ENCODE results near the gene SGCB. TPM values are rescaled to one million over a fixed set of nuclear protein-coding genes. Genes with fewer than 3 reads are reported as not detected.
"Not testable (repeated sequence)": the region's sequence is repeated elsewhere in the genome, so short reads cannot be mapped to it uniquely, and the experiment has no call there.

The SGCB gene
- 74.6 TPM for total RNA-seq
- long read RNA-seq, full-length matches to known transcripts, result 272 of 310 reads
- long read RNA-seq, partial matches to known transcripts, result 16 of 310 reads
- long read RNA-seq, other reads (novel, unspliced or antisense), result 22 of 310 reads

DNA sequence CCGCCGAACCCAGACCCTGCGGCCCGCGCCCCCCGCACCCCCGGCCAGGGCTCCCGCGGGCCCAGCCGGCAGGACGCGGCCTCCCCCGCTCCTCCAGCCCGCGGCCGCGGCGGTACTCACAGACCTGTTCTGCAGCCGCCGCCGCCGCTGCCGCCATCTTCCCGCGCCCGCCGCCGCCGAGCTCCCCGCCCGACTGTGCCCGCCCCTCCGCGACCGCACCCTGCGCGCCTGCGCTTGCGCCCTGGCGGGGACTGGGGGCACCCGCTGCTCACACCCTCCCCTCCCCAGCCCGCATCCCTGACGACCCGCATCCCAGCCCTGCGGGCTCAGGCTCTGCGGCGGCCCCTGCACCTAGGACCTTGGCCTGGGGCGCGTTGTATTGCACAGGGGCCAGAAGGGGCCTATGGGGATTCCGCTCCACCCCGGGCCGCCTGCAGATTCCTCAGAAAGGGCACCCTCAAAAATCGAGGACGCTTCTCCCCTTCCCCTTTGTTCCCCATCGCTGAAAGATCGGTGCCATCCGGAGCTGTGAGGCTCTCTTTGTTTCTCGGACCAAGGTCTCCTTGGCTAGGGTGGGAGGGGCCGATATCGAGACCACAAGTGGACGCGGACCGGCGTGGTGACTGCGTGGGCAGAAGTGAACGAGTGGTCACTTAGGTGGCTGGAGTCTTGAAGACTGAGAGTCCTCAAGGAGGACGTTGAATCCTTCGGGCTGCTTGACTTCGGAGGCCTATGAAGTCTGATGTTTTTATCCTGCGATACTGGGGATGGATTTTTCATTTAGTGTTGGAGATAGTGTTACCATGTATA lies at the start of gene SGCB:
Gene SGCB (minus strand): TSS at position 197 of the 810 bp plus-strand sequence. CDS start 40 bp downstream, at position 157.
- ATAC-seq (ENCODE audit: poor library complexity) (peak; percentile 94), DNase-seq (peak; percentile 79)
- intact Hi-C loops (cut with DNase I), result loop anchor here (10.0 kb wide), 1 partner anchor 194 kb away; the partner anchor contains the start of gene DCUN1D4

DNA sequence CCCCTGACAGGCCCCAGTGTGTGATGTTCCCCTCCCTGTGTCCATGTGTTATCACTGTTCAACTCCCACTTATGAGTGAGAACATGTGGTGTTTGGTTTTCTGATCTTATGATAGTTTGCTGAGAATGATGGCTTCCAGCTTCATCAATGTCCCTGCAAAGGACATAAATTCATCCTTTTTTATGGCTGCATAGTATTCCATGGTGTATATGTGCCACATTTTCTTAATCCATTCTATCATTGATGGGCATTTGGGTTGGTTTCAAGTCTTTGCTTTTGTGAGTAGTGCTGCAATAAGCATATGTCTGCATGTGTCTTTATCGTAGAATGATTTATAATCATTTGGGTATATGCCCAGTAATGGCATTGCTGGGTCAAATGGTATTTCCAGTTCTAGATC lies 48.3 kb upstream of the SGCB start:
- ATAC-seq (ENCODE audit: poor library complexity); intact Hi-C loops (cut with DNase I); DNase-seq: not testable (repeated sequence)

DNA sequence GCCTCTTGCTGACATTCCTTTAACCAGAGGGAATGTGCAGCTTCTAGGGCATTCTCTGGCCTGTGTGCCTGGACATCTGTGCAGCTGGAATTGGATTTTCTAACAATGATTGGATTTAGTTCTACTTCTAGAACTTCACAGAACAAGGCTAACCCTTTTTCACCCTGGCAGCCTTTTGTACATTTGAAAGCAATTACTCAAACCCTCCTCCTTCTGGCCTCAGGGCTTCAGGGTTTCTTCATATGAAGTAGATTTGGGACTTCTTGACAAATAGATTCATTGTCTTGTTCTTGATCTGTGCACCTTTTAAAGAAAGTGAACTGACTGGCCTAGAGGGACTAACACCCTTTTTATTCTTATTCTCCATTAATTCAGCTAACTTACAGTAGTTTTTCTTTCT lies 43.1 kb upstream of the SGCB start:
- ATAC-seq (ENCODE audit: poor library complexity) (no peak), DNase-seq (no peak)
- intact Hi-C loops (cut with DNase I), result no loop called here

- DNase-seq (no peak), ATAC-seq (ENCODE audit: poor library complexity) (no peak)
- intact Hi-C loops (cut with DNase I), result no loop called here
Measured at GRCh38 chr4:52079659-52080058, 41.6 kb upstream of the SGCB start.

DNA sequence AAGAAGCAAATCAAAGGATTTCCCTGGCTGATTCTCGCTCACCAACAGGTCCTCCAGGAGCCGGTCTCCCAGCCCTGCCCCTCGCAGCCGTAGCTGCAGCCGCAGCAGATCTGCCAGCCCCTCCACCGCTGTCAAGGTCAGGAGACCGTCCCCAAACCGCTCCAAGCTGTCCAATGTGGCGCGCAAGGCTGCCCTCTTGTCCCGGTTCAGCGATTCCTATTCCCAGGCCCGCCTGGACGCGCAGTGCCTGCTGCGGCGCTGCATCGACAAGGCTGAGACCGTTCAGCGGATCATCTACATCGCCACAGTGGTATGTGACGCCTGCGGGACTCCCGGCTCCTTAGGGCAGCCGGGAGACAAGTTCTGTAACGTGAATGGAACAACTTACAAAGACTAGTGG lies 38.6 kb upstream of the SGCB start:
- intact Hi-C loops (cut with DNase I), result no loop called here
- DNase-seq (peak; percentile 54), ATAC-seq (ENCODE audit: poor library complexity) (peak; percentile 56)

- DNase-seq (no peak), ATAC-seq (ENCODE audit: poor library complexity) (no peak)
- intact Hi-C loops (cut with DNase I), result no loop called here
Measured at GRCh38 chr4:52071791-52072546, 33.9 kb upstream of the SGCB start.

DNA sequence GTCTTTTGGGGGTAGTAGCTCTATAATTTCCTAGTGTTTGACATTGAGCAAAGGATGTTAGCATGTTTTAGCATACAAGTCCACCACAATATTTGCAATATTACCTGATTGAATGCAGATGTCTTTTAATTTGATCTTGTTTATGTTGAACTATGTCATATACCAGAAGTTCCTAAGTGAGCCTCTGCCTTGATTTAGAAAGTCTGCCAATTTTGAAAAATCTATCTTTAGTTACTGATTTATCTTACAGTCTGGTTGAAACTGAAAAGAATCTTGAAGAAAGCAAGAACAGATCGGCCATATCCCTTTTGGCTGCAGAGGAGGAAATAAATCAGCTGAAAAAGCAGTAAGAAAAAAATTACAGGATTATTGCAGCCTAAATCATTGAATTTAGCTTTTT lies 31.5 kb upstream of the SGCB start:
- ATAC-seq (ENCODE audit: poor library complexity), result no peak
- DNase-seq, result no peak
- intact Hi-C loops (cut with DNase I), result no loop called here

DNA sequence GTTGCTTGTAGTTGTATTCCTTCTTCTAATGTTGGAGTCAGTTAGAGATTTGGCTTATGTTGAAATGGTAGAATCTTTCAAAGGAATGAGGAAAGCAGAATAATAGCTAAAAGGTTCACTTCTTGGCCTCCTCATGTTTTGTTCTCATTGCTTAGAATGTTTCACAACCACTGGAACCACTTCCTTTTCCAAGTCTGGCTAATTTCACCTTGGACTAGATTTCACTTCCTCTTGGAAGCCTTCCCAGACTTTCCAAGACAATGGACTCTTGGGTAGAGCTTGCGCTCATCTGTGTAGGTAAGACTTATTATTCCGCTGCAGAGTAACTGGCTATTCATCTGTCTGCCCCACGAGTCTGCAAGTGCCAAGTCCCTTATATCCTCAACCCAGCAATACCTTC lies 21.3 kb upstream of the SGCB start:
- intact Hi-C loops (cut with DNase I), result no loop called here

DNA sequence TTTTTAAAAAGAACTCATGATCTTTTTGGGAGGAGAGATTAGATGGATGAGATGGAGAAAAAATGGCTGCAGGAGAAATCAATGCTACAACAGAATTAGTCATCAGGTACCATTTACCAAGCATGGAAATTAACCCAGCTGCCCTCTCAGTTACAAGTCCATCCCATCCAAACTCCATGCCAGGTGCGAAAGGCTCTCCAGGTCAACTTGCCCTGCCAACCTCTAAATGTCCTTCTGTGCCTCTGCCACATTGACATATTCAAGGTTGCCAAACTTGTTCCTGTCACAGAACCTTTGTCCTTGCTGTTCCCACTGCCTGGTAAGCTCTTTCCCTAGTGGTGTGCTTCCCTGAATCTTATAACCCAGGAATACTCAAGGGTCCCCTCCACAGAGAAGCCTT lies 20.2 kb upstream of the SGCB start:
- DNase-seq (no peak), ATAC-seq (ENCODE audit: poor library complexity) (no peak)
- intact Hi-C loops (cut with DNase I), result no loop called here

More for the DNA sequence above, 21.3 kb upstream of the SGCB start:
- DNase-seq, result no peak
- peak; percentile 73 for ATAC-seq (ENCODE audit: poor library complexity)

GRCh38 chr4:52057196-52057595 lies 19.1 kb upstream of the SGCB start:
- no peak for ATAC-seq (ENCODE audit: poor library complexity)
- intact Hi-C loops (cut with DNase I), result no loop called here

GRCh38 chr4:52054254-52054653 lies 16.2 kb upstream of the SGCB start:
- intact Hi-C loops (cut with DNase I), result no loop called here
- ATAC-seq (ENCODE audit: poor library complexity) (no peak), DNase-seq (no peak)

More at GRCh38 chr4:52057196-52057595, 19.1 kb upstream of the SGCB start:
- no peak for DNase-seq

DNA sequence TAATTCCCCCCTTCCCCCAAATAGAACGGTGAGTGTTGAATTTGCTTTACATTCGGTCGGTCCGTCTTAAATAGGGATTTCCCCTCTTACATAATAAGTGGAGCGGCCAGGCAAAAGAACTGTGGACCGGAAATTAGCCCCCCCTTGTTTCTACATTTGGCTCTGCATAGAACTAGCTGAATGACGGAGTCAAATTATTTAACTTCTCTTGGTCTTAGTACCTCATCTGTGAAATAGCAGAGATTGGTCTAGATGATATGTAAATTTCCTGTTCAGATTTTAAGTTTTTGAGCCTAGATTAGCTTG lies 14.3 kb upstream of the SGCB start:
- ATAC-seq (ENCODE audit: poor library complexity) (peak; percentile 56), DNase-seq (no peak)
- intact Hi-C loops (cut with DNase I), result no loop called here

GRCh38 chr4:52051615-52052474 lies 13.7 kb upstream of the SGCB start:
- ATAC-seq (ENCODE audit: poor library complexity) (peak; percentile 96), DNase-seq (peak; percentile 84)
- intact Hi-C loops (cut with DNase I), result no loop called here

DNA sequence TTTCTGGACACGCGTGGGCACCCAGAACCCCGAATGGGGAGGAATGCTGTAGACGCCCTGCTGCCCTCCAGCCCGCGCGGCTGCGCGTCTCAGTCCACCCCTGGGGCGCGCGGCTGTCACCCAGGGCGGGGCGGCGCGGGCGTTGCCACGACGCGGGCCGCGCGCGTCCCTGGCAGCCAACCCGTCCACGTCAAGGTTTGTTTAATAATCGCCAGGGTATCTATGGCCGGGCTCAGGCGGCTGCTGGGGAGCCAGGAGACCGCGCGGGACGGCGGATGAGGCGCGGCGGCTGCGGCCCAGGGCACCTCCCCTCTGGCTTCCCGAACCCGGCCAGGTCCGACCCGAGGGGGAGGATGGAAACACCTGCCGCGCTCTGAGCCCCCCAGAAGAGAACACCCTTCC lies 13.1 kb upstream of the SGCB start, which contains the start of gene SPATA18:
Gene SPATA18 (plus strand): TSS at position 92 of the 402 bp plus-strand sequence. CDS start 401 bp downstream, outside the sequence.
- intact Hi-C loops (cut with DNase I), result no loop called here
- DNase-seq, result peak; percentile 52
- peak; percentile 87 for ATAC-seq (ENCODE audit: poor library complexity)

DNA sequence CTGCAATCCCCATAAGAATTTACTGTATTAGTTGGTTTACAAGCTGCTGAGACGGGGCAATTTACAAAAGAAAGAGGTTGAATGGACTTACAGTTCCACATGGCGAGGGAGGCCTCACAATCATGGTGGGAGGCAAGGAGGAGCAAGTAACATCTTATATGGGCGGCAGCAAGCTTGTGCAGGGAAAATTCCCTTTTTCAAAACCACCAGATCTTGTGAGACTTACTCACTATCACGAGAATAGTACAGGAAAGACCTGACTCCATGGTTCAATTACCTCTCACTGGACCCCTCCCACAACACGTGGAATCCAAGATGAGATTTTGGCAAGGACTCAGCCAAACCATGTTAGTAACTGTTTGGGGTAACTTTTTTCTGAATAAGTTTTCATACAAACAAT lies 11.2 kb upstream of the SGCB start:
- no peak for ATAC-seq (ENCODE audit: poor library complexity)
- intact Hi-C loops (cut with DNase I), result no loop called here
- DNase-seq, result no peak

DNA sequence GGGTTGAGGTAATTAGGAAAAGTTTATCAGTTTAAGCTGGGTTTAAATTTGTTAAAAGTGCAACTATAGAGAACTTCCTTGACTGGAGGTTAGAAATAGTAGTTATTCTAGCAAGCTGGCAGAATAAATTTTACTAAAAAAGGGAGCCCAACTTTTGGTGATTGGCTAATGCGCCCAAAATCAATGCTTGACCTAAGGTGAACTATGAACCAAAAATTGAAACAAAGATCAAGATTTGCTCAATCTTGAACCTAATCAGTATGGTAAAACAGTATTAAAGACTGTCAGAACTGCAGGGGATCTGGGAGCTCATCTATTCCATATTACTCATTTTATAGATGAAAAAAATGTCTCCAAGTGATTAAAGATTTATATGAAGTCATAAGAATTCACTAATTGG lies 6.9 kb upstream of the SGCB start:
- DNase-seq (no peak), ATAC-seq (ENCODE audit: poor library complexity) (no peak)
- intact Hi-C loops (cut with DNase I), result no loop called here

DNA sequence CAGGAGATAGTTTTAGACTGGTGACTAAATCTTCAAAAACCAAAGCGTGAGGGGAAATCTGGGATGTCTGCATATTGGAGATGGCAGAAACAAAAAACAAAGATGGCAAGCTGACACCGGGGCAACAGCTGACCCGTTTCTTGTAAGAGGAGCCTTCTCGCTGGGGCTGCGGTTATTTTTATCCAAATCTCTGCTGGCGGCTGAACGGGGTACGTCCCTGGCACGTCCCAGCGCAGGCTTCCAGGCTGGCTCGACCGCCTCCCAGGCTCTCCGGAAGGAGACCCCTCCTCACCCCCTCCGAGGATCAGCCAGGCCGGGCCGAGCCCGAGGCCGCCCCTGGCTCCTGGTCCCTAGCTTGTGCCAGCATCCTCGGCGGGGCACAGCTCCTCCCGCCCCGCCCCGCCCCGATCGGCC lies 403 bp downstream of the SGCB start:
- intact Hi-C loops (cut with DNase I), result loop anchor here (10.0 kb wide), 1 partner anchor 193 kb away; the partner anchor contains the start of gene DCUN1D4

DNA sequence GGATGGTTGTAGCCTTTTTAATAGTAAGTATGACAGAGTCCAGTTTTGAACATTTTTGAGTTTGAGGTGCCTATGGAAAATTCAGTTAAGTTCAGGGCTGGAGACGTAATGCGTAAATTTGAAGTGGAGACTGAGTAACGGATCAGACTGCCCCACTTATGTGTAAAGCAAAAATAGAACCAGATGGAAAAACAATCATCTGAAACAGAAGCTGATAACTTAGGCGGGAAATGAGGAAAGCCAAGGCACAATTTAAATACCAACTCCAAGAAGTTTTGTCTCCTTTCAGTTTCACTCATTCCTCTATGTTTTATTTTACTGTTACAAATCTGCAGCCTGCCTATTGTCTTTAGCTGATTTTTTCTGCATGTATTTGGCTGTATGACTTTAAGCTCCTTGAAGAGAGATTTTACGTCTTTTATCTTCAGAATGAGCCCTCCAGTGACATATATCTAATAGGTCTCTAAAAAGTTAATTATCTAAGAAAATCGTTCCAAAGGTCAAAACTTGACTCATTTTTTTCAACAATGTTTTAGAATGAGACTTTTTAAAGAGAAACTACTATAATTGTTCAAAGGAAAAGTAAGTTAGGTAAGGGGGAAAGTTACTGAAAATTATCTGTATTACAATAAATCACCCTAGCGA lies 1.1 kb downstream of the SGCB start:
- intact Hi-C loops (cut with DNase I), result loop anchor here (10.0 kb wide), 1 partner anchor 192 kb away; the partner anchor contains the start of gene DCUN1D4
- ATAC-seq (ENCODE audit: poor library complexity) (peak; percentile 42), DNase-seq (no peak)

More for the DNA sequence above, 403 bp downstream of the SGCB start:
- DNase-seq, result peak; percentile 56
- peak; percentile 76 for ATAC-seq (ENCODE audit: poor library complexity)

Data from Right ventricle myocardium superior (tissue), 1 donor.